ENCODE results near the gene OLIG2.

Gene OLIG2

DNA sequence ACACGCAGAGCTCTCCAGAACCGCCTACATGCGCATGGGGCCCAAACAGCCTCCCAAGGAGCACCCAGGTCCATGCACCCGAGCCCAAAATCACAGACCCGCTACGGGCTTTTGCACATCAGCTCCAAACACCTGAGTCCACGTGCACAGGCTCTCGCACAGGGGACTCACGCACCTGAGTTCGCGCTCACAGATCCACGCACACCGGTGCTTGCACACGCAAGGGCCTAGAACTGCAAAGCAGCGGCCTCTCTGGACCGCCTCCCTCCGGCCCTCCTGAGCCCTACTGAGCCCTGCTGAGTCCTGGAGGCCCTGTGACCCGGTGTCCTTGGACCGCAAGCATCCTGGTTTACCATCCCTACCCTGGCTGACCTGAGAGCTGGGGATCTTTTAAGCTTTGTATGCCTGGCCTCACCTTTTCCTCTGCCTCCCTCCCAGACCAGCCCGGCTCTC is 8.3 kb downstream of the OLIG2 start:
- no peak for DNase-seq

DNA sequence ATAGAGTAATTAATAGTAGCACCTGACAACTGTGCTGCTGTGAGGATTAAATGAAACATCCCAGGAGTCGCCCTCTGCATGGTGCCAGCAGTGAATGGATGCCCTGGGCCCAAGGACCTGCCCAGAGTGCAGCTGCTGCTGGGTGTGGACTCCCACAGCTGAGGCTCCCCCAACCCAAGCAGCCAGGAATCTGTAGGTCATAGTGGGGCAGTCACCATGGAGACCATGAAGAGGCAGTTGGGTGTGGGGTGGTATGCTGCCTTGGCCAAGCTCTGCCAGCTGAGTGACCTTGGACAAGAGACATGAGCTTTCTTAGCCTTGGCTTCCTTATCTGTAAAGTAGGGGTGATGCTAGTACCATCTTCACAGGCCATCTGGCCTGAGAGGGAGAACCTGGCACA is 9.4 kb downstream of the OLIG2 start:
- DNase-seq, result no peak

DNA sequence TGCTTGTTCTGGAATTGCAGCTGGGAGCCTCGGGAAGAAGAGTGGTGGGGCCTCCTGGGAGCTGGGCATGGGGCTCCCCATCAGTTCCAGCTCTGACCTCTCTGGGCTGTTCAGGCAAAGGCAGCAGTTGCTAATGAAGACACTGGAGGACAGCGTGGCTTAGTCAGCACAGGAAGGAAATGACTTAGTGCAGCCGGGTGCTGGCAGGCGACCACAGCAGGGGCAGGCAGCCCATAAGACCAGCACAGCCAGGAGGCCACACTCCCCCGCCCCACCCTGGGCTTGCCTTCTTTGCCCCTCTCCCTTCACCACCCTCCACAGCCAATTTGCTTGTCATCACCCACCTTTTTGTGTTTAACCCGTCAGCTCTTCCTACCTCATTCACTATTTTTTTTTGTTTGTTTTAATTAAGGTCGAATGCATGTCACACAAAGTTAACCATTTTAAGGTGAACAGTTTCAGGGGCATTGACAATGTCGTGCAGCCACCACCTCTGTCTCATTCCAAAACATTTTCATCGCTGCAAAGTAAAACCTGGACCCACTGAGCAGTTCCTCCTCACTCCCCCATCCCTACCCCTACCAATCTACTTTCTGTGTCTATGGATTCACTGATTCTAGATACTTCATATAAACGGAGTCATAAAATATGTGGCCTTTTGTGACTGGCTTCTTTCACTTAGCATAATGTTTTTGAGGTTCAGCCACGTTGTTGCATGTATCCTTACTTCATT is 10.9 kb downstream of the OLIG2 start:
- DNase-seq, result peak; percentile 30

- no peak for DNase-seq
Observed at GRCh38 chr21:33037501-33037900, 11.8 kb downstream of the OLIG2 start.

DNA sequence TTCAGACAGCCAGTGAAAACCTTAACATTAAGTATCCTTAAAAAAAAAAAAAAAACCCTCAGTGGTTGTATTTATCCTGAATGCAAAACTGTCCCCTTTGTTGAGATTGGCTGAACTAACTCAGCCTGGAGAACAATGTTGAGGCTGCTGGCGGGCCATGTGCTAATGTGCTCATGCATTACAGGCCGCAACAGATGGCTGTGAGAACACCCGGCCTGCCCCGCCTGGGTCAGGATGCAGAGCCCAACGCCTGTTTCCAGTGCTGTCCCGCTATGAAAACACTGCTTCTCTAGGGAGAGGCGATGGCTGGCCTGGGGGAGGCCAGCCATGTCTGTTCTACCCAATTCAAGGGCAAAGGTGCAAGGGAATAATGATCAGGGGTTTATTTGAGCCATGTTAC is 13.8 kb downstream of the OLIG2 start:
- no peak for DNase-seq

- DNase-seq, result no peak
Observed at GRCh38 chr21:33040215-33040614, 14.5 kb downstream of the OLIG2 start.

DNA sequence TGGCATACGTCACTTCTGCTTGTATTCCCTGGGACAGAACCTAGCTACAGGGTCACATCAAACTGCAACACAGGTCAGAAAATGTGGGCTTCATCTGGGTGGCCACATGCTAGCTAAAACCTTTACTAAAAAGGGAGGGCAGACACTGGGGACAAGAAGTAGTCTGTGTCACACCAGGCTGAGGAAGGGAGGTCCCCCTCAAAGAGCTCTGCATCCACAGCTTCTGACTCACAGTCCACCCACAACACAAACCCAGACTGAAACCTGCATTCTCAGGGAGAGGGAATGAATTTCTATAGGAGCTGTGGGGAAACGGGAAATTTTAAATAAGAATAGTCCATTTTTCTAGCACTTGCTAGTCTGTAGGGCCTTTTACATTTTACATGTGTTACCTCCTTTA is 16.2 kb downstream of the OLIG2 start:
- DNase-seq, result no peak

DNA sequence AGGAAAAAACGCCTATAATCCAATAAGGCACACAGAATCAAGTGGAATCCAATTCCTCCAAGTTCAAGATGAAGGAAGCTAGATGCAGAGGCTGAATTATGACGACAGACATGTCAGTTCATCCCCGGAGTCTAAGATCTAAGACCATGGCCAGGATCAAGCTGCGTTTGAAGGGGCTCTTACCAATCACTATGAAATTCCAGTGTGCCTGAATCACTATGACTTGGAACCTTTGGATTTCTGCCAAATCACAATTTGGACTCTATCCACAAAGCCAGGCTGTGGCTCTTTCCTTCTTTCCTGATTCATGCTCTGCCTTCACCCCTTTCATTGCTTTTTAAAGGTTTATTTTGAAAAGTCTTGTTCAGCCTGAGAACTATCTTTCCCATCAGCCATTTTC is 17.1 kb downstream of the OLIG2 start:
- DNase-seq, result no peak

DNA sequence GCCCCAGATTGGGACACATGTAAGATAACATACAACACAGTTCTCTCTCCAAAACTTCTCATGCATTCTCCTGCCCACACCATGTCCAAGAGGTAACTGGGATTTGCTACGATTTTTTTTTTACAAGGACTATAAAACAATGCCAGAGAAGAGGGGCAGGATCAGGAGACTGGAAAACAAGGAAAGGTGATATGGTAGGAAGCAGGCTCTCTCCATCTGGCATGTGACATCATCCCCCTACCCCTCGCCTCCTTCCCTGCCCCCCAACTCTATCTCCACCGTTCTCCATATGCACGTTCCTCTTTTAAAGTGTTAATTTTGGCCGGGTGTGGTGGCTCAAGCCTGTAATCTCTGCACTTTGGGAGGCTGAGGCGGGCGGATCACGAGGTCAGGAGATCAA is 20.7 kb downstream of the OLIG2 start:
- no peak for DNase-seq

GRCh38 chr21:33047231-33047630 is 21.5 kb downstream of the OLIG2 start:
- no peak for DNase-seq

DNA sequence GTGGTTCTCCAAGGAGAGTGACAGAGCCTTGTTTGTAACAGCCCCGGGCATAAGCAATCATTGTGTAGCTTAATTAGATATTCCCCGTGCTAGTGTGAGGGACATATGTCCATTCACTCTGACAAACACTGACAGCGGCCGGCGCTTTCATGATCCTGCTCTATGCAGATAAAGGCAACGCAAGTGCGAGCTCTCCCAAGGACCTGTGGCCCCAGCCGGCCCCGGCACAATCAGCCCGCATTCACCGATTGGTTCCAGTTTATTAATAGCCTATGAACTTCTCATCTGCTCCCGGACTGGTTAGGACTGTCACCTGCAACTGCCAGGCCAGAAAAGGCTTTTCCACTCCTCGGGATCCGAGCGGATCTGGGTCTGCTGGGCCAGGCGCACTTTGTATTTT is 26.2 kb downstream of the OLIG2 start:
- DNase-seq, result no peak

DNA sequence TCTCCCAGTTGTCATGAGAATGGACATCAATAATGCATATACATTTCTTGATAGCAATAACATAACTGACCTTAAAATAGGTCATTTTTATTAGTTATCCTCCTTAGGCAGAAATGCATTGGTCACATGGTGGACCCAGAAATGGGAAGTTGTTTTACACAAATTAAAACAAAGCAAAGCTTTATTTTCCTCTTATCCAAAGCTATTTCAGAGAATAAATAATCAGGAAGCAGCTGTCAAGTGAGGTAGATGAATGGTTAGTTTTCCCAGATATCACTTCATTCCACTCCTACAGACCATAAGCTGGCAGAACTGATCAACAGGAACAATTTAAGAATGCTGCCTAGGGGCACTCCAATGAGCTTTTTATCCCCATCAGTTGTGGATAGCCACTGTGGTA is 28.2 kb downstream of the OLIG2 start:
- no peak for DNase-seq

DNA sequence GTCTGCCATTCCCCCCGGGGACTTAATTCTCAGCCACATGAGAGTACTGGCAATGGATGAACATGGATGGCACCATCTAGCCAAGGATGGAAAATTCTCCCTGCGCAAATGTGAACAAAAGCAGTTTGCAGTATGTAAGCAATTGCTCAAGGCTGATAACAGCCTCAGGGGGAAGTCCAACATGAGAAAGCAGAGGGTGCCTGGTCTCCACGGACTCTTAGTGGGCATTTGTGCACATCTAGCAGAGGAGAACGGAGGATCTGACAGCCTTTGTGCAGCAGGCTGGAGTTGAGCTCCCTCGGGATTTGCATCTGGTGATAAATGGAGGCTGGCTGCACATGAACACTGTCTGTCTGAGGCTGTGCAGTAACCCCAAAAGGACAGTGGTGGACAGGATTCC is 30.3 kb downstream of the OLIG2 start:
- DNase-seq, result no peak

DNA sequence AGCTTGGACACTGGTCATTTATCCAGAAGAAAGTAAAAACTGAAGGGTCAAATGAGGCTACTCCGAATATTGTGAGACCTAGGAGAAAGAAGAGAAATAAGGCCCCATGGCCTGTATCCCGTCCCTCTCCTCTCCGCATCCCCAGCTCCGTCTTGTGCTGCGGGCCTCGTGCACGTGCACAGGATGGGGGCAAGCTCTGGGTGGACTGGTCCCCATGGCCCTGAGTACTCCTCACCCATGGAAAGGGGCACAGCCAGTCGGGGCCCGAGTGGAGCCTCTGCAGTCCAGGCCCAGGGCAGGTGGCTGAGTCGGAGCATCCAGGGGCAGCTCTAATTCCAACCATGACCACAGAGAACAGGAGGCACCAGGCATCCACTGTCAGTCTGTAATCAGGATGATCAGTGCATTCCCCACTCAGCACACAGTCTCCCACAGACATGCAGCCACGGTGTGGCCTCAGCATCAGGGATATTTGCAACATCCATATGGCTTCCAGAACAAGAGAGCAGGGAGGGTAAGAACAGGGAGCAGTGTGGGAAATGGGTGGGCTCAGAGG is 31.7 kb downstream of the OLIG2 start:
- DNase-seq, result no peak

- DNase-seq, result no peak
Observed at GRCh38 chr21:33058527-33058926, 32.8 kb downstream of the OLIG2 start.

GRCh38 chr21:33058957-33059356 is 33.2 kb downstream of the OLIG2 start:
- no peak for DNase-seq

- DNase-seq, result no peak
Observed at GRCh38 chr21:33059380-33059841, 33.7 kb downstream of the OLIG2 start.

- no peak for DNase-seq
Observed at GRCh38 chr21:33061233-33061632, 35.5 kb downstream of the OLIG2 start.

DNA sequence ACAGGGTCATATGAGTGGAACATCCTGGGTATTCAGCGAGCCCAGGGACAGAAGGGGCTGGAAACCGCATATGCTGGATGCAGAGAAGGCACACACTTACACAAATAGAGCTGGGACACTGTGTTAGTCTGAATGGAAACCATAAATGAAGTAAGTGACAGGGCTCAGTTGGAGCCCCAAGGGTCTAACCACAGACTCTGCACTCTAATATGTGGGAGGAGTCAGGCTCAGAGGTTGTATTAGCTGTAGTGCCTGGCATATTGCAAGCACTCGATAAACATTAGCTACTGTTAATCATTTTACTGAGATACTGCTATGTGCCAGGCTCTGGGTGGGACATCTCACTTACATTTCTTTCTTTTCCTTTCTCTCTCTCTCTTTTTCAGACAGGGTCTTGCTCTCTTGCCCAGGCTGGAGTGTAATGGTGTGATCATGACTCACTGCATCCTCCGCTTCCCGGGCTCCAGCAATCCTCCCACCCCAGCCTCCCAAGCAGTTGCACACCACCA is 37.7 kb downstream of the OLIG2 start:
- no peak for DNase-seq

DNA sequence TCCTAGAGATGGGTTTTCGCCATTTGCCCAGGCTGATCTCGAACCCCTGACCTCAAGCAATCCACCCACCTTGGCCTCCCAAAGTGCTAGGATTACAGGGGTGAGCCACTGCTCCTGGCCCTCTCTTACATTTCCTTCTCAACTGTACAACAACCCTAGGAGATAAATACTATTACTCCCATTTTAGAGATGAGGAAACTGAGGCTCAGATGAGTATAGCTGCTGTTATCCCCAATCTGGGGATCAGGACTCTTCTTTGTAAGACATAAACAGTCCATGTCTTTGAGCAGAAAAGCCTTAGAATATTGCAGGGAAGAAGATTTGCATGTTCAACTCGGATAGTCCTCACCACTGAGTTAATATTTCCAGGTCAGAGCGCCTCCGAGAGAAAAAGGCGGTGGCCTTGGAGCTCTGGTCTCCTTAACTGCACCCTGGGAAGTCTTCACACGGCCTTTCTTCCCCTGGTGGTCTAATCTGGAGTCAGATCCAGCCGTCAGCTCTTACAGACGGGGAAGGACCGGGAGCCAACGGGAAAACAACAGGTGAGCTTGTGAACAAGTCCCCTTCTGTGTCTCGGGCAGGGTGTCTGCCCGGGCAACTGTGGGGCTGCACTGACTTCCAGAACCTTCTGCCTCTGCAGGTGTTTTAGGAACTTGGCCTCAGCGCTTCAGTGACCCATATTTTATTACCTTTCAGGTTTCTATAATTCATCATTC is 38.3 kb downstream of the OLIG2 start:
- DNase-seq, result no peak

- no peak for DNase-seq
Observed at GRCh38 chr21:33064623-33065390, 39.1 kb downstream of the OLIG2 start.

- no peak for DNase-seq
Observed at GRCh38 chr21:33067043-33067442, 41.3 kb downstream of the OLIG2 start.

- no peak for DNase-seq
Observed at GRCh38 chr21:33067457-33067856, 41.7 kb downstream of the OLIG2 start.
